K562 (cell line): ENCODE results near the gene KIR2DL4.
"Not testable (repeated sequence)": the region's sequence is repeated elsewhere in the genome, so short reads cannot be mapped to it uniquely, and the experiment has no call there.

Source experiments
- MAZ ChIP-seq, 2 experiments: fragments of 450-650 bp in 1 of 2; sonication (generic) in 1 of 2; formaldehyde crosslinking; IDR thresholded peaks in 1 of 2; conservative IDR thresholded peaks in 1 of 2; 2 replicates each; pipeline versions ENCODE4 v1.4.0 to v1.5.0; 2020; ENCODE audit warnings: mild to moderate bottlenecking in 1 of 2, missing genetic modification reagents in 1 of 2
- MEF2A ChIP-seq: IDR thresholded peaks from 2 replicates; pipeline ENCODE4 v1.6.1; 2011; ENCODE audit warnings: low read depth, mild to moderate bottlenecking, low read length, moderate library complexity; ENCODE audit not compliant: control insufficient read depth
- TAF1 ChIP-seq: IDR thresholded peaks from 2 replicates; pipeline ENCODE4 v1.6.1; 2011; ENCODE audit warnings: mild to moderate bottlenecking, low read length, moderate library complexity; ENCODE audit not compliant: insufficient read depth, control insufficient read depth, severe bottlenecking; ENCODE audit errors: extremely low read depth
- ZC3H4 ChIP-seq: sonication (generic); formaldehyde crosslinking; IDR thresholded peaks from 2 replicates; pipeline ENCODE4 v1.9.0; 2021; ENCODE audit warnings: missing genetic modification reagents, borderline replicate concordance
- ZFX ChIP-seq: sonication (generic); formaldehyde crosslinking; IDR thresholded peaks from 2 replicates; pipeline ENCODE4 v1.8.0; 2022; ENCODE audit warnings: mild to moderate bottlenecking, missing genetic modification reagents, moderate library complexity
- TF ChIP-seq, protein P1 (sequence below), 3 experiments: IDR thresholded peaks in 2 of 3; conservative IDR thresholded peaks in 1 of 3; 2 replicates each; pipeline ENCODE4 v1.5.1; 2011 to 2012; ENCODE audit warnings: low read length in 3 of 3, mild to moderate bottlenecking in 3 of 3, control low read depth in 2 of 3, improper control_type of control experiment in 1 of 3, inconsistent platforms in 1 of 3, low read depth in 1 of 3, mixed read lengths in 1 of 3, moderate library complexity in 1 of 3; ENCODE audit not compliant: insufficient read depth in 2 of 3
- TF ChIP-seq, protein P2 (sequence below): fragments of 450-650 bp; conservative IDR thresholded peaks from 2 replicates; pipeline ENCODE4 v1.6.1; 2016; ENCODE audit warnings: missing genetic modification characterization, low read depth, mild to moderate bottlenecking, control low read depth, missing compliant biosample characterization

DNA sequence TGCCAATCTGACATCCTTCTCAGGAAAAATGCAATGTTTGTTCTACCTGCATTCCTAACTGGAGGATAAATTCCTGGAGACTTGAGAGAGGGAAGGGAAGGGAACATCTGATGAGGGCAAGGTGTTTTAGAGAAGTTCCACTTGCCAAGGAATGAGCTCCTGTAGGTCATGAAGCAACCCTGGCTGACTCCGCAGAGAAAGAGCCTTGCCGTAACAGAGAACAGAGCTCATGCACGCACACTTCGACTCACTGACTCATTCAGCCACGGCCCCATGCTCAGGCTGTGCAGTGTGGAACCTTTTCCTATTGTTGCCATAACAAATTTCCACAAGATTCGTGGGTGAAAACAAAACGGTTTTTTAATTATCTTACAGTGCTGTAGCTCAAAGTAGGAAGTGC lies 24.5 kb upstream of the KIR2DL4 start:
- TF ChIP-seq ZFX (CRISPR knock-in tag); ZC3H4 (CRISPR knock-in tag); MAZ (CRISPR knock-in tag; conservative IDR thresholded peaks at IDR 0.05 in 1 of 2, IDR thresholded peaks at IDR 0.05 in 1 of 2); TAF1; MEF2A: not testable (repeated sequence)
- TF ChIP-seq, protein P1, sequence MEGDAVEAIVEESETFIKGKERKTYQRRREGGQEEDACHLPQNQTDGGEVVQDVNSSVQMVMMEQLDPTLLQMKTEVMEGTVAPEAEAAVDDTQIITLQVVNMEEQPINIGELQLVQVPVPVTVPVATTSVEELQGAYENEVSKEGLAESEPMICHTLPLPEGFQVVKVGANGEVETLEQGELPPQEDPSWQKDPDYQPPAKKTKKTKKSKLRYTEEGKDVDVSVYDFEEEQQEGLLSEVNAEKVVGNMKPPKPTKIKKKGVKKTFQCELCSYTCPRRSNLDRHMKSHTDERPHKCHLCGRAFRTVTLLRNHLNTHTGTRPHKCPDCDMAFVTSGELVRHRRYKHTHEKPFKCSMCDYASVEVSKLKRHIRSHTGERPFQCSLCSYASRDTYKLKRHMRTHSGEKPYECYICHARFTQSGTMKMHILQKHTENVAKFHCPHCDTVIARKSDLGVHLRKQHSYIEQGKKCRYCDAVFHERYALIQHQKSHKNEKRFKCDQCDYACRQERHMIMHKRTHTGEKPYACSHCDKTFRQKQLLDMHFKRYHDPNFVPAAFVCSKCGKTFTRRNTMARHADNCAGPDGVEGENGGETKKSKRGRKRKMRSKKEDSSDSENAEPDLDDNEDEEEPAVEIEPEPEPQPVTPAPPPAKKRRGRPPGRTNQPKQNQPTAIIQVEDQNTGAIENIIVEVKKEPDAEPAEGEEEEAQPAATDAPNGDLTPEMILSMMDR (IDR thresholded peaks at IDR 0.05 in 2 of 3, conservative IDR thresholded peaks at IDR 0.05 in 1 of 3; ENCODE audit: insufficient read depth in 2 of 3, low read depth in 1 of 3, low read length in 3 of 3), result not testable (repeated sequence)
- TF ChIP-seq, protein P2, sequence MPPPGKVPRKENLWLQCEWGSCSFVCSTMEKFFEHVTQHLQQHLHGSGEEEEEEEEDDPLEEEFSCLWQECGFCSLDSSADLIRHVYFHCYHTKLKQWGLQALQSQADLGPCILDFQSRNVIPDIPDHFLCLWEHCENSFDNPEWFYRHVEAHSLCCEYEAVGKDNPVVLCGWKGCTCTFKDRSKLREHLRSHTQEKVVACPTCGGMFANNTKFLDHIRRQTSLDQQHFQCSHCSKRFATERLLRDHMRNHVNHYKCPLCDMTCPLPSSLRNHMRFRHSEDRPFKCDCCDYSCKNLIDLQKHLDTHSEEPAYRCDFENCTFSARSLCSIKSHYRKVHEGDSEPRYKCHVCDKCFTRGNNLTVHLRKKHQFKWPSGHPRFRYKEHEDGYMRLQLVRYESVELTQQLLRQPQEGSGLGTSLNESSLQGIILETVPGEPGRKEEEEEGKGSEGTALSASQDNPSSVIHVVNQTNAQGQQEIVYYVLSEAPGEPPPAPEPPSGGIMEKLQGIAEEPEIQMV (tag), result not testable (repeated sequence)
